Glutamatergic neuron (in vitro differentiated cells): ENCODE measurements around the gene ACCSL. TPM values are rescaled to one million over a fixed set of nuclear protein-coding genes. Genes with fewer than 3 reads are reported as not detected.

ENCODE experiments used
- DNase-seq: peaks from one replicate; pipeline ENCODE4 v3.0.0; 2022
- H3K27ac Mint-ChIP-seq: one replicate; pipeline ENCODE4 v1.8.0; 2020; ENCODE audit warnings: mild to moderate bottlenecking, mixed read lengths, inconsistent platforms; ENCODE audit not compliant: unreplicated experiment
- H3K27me3 Mint-ChIP-seq: one replicate; pipeline ENCODE4 v1.8.0; 2020; ENCODE audit warnings: mild to moderate bottlenecking, moderate library complexity, mixed read lengths, inconsistent platforms; ENCODE audit not compliant: unreplicated experiment
- H3K36me3 Mint-ChIP-seq: one replicate; pipeline ENCODE4 v1.8.0; 2020; ENCODE audit warnings: mild to moderate bottlenecking, mixed read lengths, inconsistent platforms; ENCODE audit not compliant: unreplicated experiment
- H3K4me1 Mint-ChIP-seq: one replicate; pipeline ENCODE4 v1.8.0; 2020; ENCODE audit warnings: mild to moderate bottlenecking, low read depth, mixed read lengths, inconsistent platforms; ENCODE audit not compliant: unreplicated experiment
- H3K4me3 Mint-ChIP-seq: one replicate; pipeline ENCODE4 v1.8.0; 2020; ENCODE audit warnings: mild to moderate bottlenecking, mixed read lengths, inconsistent platforms; ENCODE audit not compliant: unreplicated experiment
- H3K9me3 Mint-ChIP-seq: one replicate; pipeline ENCODE4 v1.8.0; 2020; ENCODE audit warnings: mild to moderate bottlenecking, moderate library complexity, mixed read lengths, inconsistent platforms; ENCODE audit not compliant: unreplicated experiment
- total RNA-seq: library from RNA; stranded (reverse); fragmentation: NEBNext Ultra II Directional; extraction: Animal tissue kit (Norgen Biotek cat#: 25700); gene quantifications from one replicate; pipeline ENCODE4 v1.2.1, GENCODE V29; 2021; ENCODE audit not compliant: unreplicated experiment
- TF ChIP-seq, protein P1 (sequence below): fragments of 200-600 bp; sonication (generic); IDR thresholded peaks from one replicate; pipeline ENCODE4 v1.5.0; 2021; ENCODE audit not compliant: partially characterized antibody, unreplicated experiment

The ACCSL gene
- total RNA-seq, 1 donor from 2014 or later: not detected

GRCh38 chr11:44032299-44033085 is 15.3 kb upstream of the ACCSL start:
- DNase-seq: no peak
- peaks cover 6% of the 10 kb centered on the region for H3K27me3 Mint-ChIP-seq
- H3K4me1 Mint-ChIP-seq: peaks cover 38% of the 10 kb centered on the region
- H3K4me3 Mint-ChIP-seq: no peak overlapping the region
- H3K36me3 Mint-ChIP-seq: peaks cover 5% of the 10 kb centered on the region
- TF ChIP-seq, protein P1, sequence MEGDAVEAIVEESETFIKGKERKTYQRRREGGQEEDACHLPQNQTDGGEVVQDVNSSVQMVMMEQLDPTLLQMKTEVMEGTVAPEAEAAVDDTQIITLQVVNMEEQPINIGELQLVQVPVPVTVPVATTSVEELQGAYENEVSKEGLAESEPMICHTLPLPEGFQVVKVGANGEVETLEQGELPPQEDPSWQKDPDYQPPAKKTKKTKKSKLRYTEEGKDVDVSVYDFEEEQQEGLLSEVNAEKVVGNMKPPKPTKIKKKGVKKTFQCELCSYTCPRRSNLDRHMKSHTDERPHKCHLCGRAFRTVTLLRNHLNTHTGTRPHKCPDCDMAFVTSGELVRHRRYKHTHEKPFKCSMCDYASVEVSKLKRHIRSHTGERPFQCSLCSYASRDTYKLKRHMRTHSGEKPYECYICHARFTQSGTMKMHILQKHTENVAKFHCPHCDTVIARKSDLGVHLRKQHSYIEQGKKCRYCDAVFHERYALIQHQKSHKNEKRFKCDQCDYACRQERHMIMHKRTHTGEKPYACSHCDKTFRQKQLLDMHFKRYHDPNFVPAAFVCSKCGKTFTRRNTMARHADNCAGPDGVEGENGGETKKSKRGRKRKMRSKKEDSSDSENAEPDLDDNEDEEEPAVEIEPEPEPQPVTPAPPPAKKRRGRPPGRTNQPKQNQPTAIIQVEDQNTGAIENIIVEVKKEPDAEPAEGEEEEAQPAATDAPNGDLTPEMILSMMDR: no peak
- H3K9me3 Mint-ChIP-seq: peaks cover 1% of the 10 kb centered on the region
- peak overlapping the region; percentile 53 for H3K27ac Mint-ChIP-seq

DNA sequence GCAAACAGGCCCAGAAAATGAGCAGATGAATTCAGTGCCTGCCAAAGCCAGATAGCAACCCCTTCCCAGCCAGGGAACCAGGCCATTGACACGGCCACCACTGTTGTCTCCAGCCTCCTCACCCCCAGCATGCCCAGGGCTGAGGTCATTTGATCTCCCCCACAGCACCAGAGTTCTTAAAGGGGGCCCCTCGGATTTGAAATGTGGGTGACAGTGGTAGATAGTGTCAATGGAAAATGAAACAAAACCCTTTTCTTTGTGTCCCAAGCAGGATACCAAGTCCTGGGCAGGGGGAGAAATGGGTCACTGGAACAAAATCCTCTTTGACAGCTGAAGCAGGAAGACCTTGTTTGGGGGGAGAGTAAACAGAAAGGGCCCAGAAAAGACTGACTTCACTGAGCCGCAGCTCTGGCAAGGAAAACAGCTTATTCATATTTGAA is 14.3 kb upstream of the ACCSL start:
- Mint-ChIP-seq H3K27ac (no peak overlapping the region), H3K4me3 (no peak overlapping the region), H3K27me3 (peaks cover 2% of the 10 kb centered on the region), H3K9me3 (peaks cover 1% of the 10 kb centered on the region), H3K36me3 (peaks cover 5% of the 10 kb centered on the region), H3K4me1 (peaks cover 38% of the 10 kb centered on the region)
- DNase-seq: no peak
- TF ChIP-seq, protein P1: no peak

- Mint-ChIP-seq H3K27me3 (peaks cover 2% of the 10 kb centered on the region), H3K9me3 (peaks cover 1% of the 10 kb centered on the region), H3K4me1 (peaks cover 37% of the 10 kb centered on the region), H3K36me3 (peaks cover 5% of the 10 kb centered on the region), H3K27ac (no peak overlapping the region), H3K4me3 (no peak overlapping the region)
- TF ChIP-seq, protein P1: no peak
- no peak for DNase-seq
These were observed 13.9 kb upstream of the ACCSL start for GRCh38 chr11:44033856-44034255.

- TF ChIP-seq, protein P1: no peak
- Mint-ChIP-seq H3K4me3 (no peak overlapping the region), H3K27ac (no peak overlapping the region), H3K4me1 (peaks cover 34% of the 10 kb centered on the region), H3K9me3 (peaks cover 1% of the 10 kb centered on the region), H3K36me3 (peaks cover 5% of the 10 kb centered on the region), H3K27me3 (peaks cover 2% of the 10 kb centered on the region)
- DNase-seq: no peak
These were observed 13.1 kb upstream of the ACCSL start for GRCh38 chr11:44034639-44035038.

DNA sequence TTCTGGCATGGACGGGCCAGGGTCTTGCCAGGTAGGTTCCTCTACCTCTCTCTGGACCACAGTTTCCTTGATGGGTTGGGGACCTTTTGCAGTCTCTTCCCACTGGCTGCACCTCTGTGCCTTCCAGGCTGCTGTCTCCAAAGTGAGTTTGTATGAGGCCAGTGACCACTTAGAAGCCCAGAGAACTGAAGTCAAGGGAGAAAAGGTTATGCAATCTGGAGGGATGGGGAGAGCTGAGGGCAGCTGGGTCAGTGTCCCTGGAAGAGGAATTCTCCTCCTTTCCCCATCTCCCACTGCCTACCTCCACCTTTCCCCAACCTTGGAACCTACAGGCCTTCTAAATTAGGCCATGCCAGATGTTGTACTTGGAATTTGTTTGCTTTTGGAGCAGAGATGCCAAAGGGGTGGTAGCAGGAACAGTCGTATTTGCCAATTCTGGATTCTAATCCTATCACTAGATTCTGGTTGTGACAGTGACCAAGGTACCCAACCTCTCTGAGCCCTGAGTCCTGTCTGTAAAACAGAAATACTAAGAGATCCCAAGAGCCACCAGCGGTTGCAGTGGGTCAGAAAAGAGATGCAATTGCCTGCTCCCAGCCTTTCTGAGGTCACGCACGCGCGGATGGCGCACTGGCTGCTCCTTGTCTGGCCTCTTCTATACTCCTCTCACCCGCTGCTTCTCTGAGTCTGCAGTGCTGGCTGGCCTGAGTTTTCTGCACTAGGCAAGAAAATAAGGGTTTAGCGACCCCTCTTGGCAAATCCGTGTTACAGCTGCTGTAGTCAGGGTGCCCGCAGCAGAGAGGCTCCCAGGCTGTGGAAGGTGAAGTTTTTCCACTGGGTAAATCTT is 10.7 kb upstream of the ACCSL start:
- no peak overlapping the region for H3K27ac Mint-ChIP-seq
- H3K4me3 Mint-ChIP-seq: no peak overlapping the region

More for the DNA sequence above, 10.7 kb upstream of the ACCSL start:
- H3K27me3 Mint-ChIP-seq: no peaks in the 10 kb centered on the region
- H3K36me3 Mint-ChIP-seq: peaks cover 5% of the 10 kb centered on the region
- TF ChIP-seq, protein P1: peak; percentile 86
- peaks cover 15% of the 10 kb centered on the region for H3K4me1 Mint-ChIP-seq
- H3K9me3 Mint-ChIP-seq: peaks cover 1% of the 10 kb centered on the region
- DNase-seq: peak; percentile 83
